HT-29 (cell line): ENCODE results near the gene PFKL. TPM values are rescaled to one million over a fixed set of nuclear protein-coding genes. Genes with fewer than 3 reads are reported as not detected.

ENCODE experiments used
- DNase-seq: peaks from one replicate; pipeline ENCODE4 v3.0.0-alpha.2; 2015; ENCODE audit warnings: low spot score
- total RNA-seq: library from RNA; depleted of rRNA; stranded (reverse); fragments of >200 nt; shearing (Covaris generic); gene quantifications from 2 replicates; pipeline ENCODE4 v1.2.3, GENCODE V29; 2014

The PFKL gene
- total RNA-seq, 1 experiment from 2014 or later: 154 TPM

DNA sequence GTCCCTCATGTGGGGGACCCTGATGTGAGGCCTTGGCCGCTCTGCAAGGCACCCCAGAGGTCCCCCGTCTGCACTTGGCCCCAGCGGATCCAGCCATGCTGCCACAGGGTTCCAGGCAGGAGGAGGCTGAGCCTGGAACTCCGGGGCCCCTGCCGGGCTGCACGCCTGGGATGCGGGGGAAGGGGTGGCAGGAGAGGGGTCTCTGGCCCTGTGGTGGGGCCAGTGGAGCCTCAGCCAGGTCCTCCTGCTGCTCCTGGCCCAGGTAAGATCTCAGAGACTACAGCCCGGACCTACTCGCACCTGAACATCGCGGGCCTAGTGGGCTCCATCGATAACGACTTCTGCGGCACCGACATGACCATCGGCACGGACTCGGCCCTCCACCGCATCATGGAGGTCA lies 12.9 kb downstream of the PFKL start:
- no peak for DNase-seq

DNA sequence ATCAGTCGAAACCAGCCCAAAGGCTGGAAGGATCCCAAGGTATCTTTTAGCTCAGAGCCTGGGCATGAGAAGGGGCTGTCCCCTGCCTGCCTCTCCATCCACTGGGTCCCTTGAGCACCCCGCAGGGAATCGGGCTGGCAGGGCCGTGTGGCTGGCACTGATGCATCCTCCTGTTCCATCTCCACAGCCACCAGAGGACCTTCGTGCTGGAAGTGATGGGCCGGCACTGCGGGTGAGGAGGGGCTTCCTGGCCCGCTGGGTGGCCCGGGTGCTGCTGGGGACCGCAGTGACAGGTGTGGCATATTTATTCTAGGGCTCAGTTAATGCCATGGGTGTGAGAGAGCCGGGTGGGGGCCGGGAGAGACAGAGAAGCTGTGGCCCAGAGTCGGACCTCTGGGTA lies 13.6 kb downstream of the PFKL start:
- no peak for DNase-seq

DNA sequence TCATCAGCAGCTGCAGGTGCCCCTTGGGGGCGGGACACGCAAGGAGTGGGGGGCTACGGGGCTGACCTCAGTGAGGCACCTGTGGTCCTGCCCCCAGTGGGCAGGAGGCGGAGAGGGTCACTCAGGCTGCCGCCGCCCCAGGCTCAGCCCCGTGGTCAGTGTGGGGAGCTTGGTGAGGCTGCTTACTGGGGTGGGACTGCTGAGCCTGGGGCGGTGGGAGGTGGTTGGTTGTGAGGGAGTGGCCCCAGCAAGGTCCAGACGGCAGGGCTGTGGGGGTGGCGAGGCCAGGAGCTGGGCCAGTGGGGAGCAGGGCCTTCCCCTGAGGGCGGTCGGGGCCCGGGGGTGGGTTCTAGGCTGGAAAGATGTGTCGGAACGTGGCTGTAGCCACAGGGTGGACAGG lies 14.3 kb downstream of the PFKL start:
- no peak for DNase-seq

- DNase-seq: no peak
These were observed 14.7 kb downstream of the PFKL start for GRCh38 chr21:44314561-44314960.

DNA sequence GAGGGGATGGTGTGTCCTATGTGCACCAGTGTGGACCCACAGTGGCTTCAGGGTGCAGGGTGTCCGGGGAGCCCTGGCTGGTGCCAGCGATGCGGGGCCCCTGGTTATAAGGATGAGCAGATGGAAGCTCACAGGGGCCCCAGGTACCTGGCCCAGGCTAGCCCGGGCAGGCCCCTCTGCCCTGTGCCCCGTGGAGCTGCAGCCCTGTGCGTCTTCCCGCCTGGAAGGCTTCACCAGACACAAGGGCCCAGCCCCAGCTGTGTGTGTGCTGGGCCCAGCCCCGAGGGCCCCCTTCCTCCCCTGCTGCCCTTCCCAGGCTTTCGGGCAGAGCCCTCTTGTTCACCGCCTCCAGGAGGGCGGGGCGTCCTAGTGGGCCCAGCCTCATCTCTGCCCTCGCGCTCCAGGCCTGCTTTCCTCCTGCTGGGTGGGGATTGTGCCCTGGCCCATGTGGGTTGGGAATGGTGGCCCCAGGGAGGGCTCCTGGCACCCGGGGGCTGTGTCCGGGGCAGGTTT lies 15.9 kb downstream of the PFKL start:
- DNase-seq: no peak

- no peak for DNase-seq
These were observed 16.5 kb downstream of the PFKL start for GRCh38 chr21:44316277-44316900.

GRCh38 chr21:44317241-44317782 lies 17.5 kb downstream of the PFKL start:
- DNase-seq: no peak

- no peak for DNase-seq
These were observed 18.0 kb downstream of the PFKL start for GRCh38 chr21:44317871-44318270.

DNA sequence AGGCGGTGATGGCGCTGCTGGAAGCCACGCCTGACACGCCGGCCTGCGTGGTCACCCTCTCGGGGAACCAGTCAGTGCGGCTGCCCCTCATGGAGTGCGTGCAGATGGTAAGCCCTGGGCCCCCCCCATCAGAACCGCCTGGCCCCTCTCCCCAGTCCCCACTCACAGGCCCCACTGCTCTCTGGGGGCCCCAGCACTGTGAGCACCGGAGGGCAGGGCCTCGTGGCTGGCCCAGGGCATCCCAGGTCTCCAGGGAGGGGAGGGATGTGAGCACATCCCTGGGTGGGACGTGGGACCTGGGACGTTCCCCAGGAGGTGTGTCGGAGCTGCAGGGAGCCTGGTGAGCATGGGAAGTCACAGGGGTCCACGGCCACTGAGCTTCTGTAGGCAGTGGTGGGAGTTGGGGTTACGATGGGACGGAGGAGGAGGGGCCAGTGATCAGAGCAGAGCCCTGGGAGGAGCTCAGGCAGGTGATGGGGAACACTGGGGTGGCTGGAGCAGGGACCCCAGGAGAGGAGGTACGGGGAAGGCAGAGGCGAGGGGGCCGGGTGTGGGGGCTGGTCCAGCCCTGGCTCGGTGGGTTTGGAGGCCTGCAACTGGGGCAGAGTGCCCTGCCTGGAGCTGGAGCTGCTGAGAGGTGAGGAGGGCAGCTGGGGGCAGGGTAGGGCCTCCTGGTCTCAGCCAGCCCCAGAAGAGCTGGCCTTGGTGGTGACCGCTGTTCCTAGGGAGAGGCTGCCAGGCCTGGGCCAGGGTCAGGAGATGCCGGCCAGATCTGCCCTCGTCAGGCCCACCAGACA lies 18.8 kb downstream of the PFKL start:
- DNase-seq: no peak

- no peak for DNase-seq
These were observed 19.7 kb downstream of the PFKL start for GRCh38 chr21:44319407-44320065.

DNA sequence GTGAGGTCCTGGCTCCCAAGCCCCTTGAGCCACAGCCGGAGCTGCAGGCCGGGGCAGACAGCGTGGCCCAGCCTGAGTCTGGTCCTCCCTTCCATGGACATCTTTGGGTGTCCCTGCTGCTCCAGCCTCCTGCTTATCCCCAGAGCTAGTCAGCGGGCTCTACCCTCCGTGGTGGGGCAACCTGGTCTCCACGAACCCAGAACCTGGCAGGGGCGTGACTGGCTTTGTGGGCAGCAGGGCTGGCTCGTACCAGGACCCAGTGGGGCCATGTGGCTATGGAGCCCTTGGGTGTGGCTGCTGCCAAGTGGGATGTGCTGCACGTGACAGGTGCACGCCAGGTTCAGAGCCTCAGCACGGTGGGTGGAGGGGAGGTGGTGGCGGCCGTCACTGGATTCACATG lies 21.0 kb downstream of the PFKL start:
- no peak for DNase-seq

GRCh38 chr21:44321846-44322450 lies 22.1 kb downstream of the PFKL start:
- no peak for DNase-seq

- DNase-seq: no peak
These were observed 22.9 kb downstream of the PFKL start for GRCh38 chr21:44322621-44323325.

DNA sequence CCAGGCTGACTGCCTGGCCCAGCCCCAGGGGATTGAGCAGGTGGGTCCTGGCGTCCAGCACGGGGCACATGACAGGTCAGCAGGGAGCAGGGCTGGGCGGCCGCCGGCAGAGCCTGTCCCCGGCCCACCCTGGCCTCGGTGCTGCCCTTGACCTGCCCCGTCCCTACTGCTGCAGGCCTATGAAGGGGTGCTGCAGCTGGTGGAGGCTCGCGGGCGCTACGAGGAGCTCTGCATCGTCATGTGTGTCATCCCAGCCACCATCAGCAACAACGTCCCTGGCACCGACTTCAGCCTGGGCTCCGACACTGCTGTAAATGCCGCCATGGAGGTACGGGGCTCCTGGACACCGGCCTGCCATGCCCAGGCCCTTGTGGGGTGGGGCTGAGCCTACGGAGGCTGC lies 23.7 kb downstream of the PFKL start:
- DNase-seq: no peak

- DNase-seq: no peak
These were observed 24.4 kb downstream of the PFKL start for GRCh38 chr21:44324106-44324853.

- no peak for DNase-seq
These were observed 24.9 kb downstream of the PFKL start for GRCh38 chr21:44324854-44325107.

DNA sequence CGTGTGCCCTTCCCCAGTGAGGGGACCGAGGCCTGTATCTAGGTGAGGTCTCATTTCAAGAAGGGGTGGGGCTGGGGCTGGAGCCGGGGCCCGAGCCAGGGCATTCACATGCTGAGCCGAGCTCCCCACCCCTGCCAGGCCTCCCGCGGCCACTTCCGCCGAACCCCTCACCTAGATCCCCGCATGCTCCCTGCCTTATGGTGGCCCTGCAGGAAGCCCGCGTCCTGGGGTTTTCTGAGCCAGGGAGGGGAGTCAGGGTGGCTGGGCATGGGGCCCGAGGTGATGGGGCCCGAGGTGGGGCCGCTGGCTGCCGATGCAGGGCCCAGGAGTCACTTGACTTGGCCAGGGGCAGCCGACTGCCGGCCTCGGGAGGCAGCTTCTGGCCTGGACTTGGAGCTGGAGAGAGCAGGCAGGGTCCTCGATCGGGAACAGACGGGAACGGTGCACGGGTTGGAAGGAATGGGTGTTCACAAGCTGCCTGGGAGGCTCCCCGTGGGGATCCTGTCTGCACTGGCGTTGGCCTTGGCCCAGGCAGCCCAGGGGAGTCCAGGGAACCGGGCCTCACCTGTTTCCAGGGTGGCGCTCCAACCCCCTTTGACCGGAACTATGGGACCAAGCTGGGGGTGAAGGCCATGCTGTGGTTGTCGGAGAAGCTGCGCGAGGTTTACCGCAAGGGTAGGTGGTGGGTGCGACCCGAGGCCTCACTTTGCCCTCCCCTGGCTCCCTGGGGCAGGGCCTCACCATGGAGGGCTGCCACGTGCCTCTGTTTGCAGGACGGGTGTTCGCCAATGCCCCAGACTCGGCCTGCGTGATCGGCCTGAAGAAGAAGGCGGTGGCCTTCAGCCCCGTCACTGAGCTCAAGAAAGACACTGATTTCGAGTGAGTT lies 25.8 kb downstream of the PFKL start:
- DNase-seq: no peak

GRCh38 chr21:44326272-44326647 lies 26.4 kb downstream of the PFKL start:
- DNase-seq: no peak

DNA sequence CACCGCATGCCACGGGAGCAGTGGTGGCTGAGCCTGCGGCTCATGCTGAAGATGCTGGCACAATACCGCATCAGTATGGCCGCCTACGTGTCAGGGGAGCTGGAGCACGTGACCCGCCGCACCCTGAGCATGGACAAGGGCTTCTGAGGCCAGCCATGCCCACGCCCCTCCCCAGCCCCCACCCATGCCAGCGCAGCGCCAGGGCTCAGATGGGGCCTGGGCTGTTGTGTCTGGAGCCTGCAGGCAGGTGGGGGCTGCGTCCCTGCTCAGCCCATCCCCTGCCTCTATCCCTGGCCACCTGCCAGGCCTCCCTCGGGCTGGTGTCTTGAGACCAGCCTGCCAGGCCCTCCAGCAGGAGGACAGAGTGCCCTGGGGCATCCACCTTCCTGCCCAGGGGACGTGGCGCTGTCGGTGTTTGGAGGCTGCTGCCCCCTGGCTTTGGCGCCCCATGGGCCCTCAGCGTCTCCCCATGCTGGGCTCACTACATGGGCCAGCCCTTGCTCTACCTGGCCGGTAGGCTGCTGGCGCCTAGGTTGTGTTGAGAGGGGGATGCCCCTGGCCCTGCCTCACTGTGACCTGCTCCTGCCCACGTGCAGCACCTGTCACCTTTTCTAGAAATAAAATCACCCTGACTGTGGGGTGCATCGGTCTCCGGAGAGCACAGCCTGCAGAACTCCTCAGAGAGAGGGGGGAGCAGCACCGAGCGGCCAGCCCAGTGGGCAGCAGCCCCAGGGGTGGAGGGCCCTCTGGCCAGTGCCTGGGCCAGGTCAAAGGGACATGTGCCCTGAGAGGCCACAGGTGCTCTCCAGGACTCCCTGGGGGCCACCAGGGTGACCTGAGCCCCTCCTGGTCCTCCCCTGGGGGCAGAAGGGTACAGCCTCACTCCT lies 27.1 kb downstream of the PFKL start:
- no peak for DNase-seq
